ENCODE measurements around the gene FNDC7.

FNDC7 gene

DNA sequence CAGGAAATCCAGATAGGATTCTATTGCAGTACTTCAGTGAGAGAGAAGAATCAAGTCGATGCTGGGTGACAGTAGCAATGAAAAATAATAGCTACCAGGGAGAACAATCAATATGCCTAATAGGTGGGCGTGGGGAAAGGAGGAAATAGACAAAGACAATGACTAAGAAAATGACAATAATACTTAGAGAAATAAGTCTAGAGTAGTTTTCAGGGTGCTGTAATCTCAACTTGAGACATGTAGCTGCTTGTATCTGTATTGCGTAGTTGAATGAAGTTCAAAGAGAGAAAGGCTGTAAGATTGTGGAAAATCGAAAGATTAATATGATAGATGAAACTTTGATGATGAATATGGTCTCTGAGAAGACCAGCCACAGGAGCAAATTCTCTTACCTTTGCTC lies 36.4 kb downstream of the FNDC7 start:
- ChIA-PET CTCF (interaction anchor here (0.6 kb wide), 1 partner anchor 153 kb away, joined by 6 read pairs; no protein-coding TSS in a partner anchor), POLR2A (interaction anchor here (0.7 kb wide), 1 partner anchor 9 kb away, joined by 3 read pairs; no protein-coding TSS in a partner anchor)
- TF ChIP-seq ZNF394 (tag by site-specific recombination; IDR thresholded peaks at IDR 0.05; ENCODE audit: borderline replicate concordance), result no peak
- no peak for TF ChIP-seq ZNF621 (tag by site-specific recombination; IDR thresholded peaks at IDR 0.05)
- TF ChIP-seq ZBTB17 (tag by site-specific recombination; IDR thresholded peaks at IDR 0.05), result no peak
- TF ChIP-seq KLF9 (tag by site-specific recombination; IDR thresholded peaks at IDR 0.05; ENCODE audit: low read depth), result no peak
- TF ChIP-seq, protein P1, sequence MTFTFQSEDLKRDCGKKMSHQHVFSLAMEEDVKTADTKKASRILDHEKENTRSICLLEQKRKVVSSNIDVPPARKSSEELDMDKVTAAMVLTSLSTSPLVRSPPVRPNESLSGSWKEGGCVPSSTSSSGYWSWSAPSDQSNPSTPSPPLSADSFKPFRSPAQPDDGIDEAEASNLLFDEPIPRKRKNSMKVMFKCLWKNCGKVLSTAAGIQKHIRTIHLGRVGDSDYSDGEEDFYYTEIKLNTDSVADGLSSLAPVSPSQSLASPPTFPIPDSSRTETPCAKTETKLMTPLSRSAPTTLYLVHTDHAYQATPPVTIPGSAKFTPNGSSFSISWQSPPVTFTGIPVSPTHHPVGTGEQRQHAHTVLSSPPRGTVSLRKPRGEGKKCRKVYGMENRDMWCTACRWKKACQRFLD (tag by site-specific recombination; IDR thresholded peaks at IDR 0.05), result no peak
- no peak for TF ChIP-seq BCL11B (tag by site-specific recombination; IDR thresholded peaks at IDR 0.05; ENCODE audit: low read depth)
- no peak for TF ChIP-seq ZNF112 (tag by site-specific recombination; IDR thresholded peaks at IDR 0.05)
- no peak for TF ChIP-seq ZXDB (tag by site-specific recombination; IDR thresholded peaks at IDR 0.05)
- TF ChIP-seq, protein P2, sequence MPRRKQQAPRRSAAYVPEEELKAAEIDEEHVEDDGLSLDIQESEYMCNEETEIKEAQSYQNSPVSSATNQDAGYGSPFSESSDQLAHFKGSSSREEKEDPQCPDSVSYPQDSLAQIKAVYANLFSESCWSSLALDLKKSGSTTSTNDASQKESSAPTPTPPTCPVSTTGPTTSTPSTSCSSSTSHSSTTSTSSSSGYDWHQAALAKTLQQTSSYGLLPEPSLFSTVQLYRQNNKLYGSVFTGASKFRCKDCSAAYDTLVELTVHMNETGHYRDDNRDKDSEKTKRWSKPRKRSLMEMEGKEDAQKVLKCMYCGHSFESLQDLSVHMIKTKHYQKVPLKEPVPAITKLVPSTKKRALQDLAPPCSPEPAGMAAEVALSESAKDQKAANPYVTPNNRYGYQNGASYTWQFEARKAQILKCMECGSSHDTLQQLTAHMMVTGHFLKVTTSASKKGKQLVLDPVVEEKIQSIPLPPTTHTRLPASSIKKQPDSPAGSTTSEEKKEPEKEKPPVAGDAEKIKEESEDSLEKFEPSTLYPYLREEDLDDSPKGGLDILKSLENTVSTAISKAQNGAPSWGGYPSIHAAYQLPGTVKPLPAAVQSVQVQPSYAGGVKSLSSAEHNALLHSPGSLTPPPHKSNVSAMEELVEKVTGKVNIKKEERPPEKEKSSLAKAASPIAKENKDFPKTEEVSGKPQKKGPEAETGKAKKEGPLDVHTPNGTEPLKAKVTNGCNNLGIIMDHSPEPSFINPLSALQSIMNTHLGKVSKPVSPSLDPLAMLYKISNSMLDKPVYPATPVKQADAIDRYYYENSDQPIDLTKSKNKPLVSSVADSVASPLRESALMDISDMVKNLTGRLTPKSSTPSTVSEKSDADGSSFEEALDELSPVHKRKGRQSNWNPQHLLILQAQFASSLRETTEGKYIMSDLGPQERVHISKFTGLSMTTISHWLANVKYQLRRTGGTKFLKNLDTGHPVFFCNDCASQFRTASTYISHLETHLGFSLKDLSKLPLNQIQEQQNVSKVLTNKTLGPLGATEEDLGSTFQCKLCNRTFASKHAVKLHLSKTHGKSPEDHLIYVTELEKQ (tag by site-specific recombination; IDR thresholded peaks at IDR 0.05; ENCODE audit: borderline replicate concordance), result no peak
- TF ChIP-seq, protein P3, sequence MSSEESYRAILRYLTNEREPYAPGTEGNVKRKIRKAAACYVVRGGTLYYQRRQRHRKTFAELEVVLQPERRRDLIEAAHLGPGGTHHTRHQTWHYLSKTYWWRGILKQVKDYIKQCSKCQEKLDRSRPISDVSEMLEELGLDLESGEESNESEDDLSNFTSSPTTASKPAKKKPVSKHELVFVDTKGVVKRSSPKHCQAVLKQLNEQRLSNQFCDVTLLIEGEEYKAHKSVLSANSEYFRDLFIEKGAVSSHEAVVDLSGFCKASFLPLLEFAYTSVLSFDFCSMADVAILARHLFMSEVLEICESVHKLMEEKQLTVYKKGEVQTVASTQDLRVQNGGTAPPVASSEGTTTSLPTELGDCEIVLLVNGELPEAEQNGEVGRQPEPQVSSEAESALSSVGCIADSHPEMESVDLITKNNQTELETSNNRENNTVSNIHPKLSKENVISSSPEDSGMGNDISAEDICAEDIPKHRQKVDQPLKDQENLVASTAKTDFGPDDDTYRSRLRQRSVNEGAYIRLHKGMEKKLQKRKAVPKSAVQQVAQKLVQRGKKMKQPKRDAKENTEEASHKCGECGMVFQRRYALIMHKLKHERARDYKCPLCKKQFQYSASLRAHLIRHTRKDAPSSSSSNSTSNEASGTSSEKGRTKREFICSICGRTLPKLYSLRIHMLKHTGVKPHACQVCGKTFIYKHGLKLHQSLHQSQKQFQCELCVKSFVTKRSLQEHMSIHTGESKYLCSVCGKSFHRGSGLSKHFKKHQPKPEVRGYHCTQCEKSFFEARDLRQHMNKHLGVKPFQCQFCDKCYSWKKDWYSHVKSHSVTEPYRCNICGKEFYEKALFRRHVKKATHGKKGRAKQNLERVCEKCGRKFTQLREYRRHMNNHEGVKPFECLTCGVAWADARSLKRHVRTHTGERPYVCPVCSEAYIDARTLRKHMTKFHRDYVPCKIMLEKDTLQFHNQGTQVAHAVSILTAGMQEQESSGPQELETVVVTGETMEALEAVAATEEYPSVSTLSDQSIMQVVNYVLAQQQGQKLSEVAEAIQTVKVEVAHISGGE (tag by site-specific recombination; conservative IDR thresholded peaks at IDR 0.05; ENCODE audit: low read depth), result no peak
- TF ChIP-seq, protein P4, sequence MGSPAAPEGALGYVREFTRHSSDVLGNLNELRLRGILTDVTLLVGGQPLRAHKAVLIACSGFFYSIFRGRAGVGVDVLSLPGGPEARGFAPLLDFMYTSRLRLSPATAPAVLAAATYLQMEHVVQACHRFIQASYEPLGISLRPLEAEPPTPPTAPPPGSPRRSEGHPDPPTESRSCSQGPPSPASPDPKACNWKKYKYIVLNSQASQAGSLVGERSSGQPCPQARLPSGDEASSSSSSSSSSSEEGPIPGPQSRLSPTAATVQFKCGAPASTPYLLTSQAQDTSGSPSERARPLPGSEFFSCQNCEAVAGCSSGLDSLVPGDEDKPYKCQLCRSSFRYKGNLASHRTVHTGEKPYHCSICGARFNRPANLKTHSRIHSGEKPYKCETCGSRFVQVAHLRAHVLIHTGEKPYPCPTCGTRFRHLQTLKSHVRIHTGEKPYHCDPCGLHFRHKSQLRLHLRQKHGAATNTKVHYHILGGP (tag by site-specific recombination; IDR thresholded peaks at IDR 0.05), result no peak
- TF ChIP-seq, protein P5, sequence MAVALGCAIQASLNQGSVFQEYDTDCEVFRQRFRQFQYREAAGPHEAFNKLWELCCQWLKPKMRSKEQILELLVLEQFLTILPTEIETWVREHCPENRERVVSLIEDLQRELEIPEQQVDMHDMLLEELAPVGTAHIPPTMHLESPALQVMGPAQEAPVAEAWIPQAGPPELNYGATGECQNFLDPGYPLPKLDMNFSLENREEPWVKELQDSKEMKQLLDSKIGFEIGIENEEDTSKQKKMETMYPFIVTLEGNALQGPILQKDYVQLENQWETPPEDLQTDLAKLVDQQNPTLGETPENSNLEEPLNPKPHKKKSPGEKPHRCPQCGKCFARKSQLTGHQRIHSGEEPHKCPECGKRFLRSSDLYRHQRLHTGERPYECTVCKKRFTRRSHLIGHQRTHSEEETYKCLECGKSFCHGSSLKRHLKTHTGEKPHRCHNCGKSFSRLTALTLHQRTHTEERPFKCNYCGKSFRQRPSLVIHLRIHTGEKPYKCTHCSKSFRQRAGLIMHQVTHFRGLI (tag by site-specific recombination; IDR thresholded peaks at IDR 0.05), result no peak
- TF ChIP-seq, protein P6, sequence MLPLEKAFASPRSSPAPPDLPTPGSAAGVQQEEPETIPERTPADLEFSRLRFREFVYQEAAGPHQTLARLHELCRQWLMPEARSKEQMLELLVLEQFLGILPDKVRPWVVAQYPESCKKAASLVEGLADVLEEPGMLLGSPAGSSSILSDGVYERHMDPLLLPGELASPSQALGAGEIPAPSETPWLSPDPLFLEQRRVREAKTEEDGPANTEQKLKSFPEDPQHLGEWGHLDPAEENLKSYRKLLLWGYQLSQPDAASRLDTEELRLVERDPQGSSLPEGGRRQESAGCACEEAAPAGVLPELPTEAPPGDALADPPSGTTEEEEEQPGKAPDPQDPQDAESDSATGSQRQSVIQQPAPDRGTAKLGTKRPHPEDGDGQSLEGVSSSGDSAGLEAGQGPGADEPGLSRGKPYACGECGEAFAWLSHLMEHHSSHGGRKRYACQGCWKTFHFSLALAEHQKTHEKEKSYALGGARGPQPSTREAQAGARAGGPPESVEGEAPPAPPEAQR (tag by site-specific recombination; IDR thresholded peaks at IDR 0.05), result no peak
- TF ChIP-seq BCL11A (tag by site-specific recombination; IDR thresholded peaks at IDR 0.05; ENCODE audit: low read depth), result no peak
- no peak for TF ChIP-seq ZFP37 (tag by site-specific recombination; IDR thresholded peaks at IDR 0.05)
- Histone ChIP-seq H3K4me3 (ENCODE audit: low read depth, low read length) (no peak overlapping the region), H3K4me1 (ENCODE audit: control insufficient read depth, insufficient read depth, low read length) (peaks cover 2% of the 10 kb centered on the region; the same call in 1 of the 2 replicates), H3K9me3 (ENCODE audit: control insufficient read depth, insufficient read depth, low read depth, low read length) (no peaks in the 10 kb centered on the region), H3K27ac (ENCODE audit: extremely low read depth, low read depth, low read length) (no peak overlapping the region), H3K36me3 (ENCODE audit: control insufficient read depth in 2 of 2, insufficient read depth in 1 of 2, low read length in 2 of 2) (peaks cover 7 to 10% of the 10 kb centered on the region in 2 experiments)

All from HEK293 (cell line).